Thyroid gland (tissue), 4 donors: Measurements from ENCODE around the gene KATNAL1.

ENCODE experiments used
- CTCF ChIP-seq, 6 experiments: fragments of 200-600 bp in 3 of 6; fragments of 450-650 bp in 3 of 6; sonication (generic) in 3 of 6; IDR thresholded peaks; one replicate each; pipeline ENCODE4 v1.5.1; 2016 to 2019; ENCODE audit warnings: antibody characterized with exemption in 6 of 6, mild to moderate bottlenecking in 2 of 6, inconsistent platforms in 1 of 6, moderate library complexity in 1 of 6
- POLR2A ChIP-seq, 2 donors: fragments of 450-650 bp; IDR thresholded peaks; one replicate each; pipeline ENCODE4 v1.6.1; 2017; ENCODE audit warnings: antibody characterized with exemption in 2 of 2, mild to moderate bottlenecking in 2 of 2, moderate library complexity in 1 of 2

- no peak for TF ChIP-seq CTCF (IDR thresholded peaks at IDR 0.05)
- TF ChIP-seq POLR2A (IDR thresholded peaks at IDR 0.05), result no peak
Measured at GRCh38 chr13:30154931-30155330, 152.4 kb downstream of the KATNAL1 start.
